GM12892 (cell line): ENCODE data around the gene ARL13A.

Experiments used
- POLR2A ChIP-seq: IDR thresholded peaks from 2 replicates; pipeline ENCODE4 v1.6.1; 2011; ENCODE audit warnings: low read depth, low read length, control low read depth
- TAF1 ChIP-seq: IDR thresholded peaks from 2 replicates; pipeline ENCODE4 v1.6.1; 2011; ENCODE audit warnings: low read depth, mild to moderate bottlenecking, control low read depth, low read length, borderline replicate concordance

- TF ChIP-seq TAF1: no peak
- no peak for TF ChIP-seq POLR2A
These were observed 23.1 kb upstream of the ARL13A start for GRCh38 chrX:100946299-100946927.
